ENCODE measurements around the gene CDK11B.

The CDK11B gene

DNA sequence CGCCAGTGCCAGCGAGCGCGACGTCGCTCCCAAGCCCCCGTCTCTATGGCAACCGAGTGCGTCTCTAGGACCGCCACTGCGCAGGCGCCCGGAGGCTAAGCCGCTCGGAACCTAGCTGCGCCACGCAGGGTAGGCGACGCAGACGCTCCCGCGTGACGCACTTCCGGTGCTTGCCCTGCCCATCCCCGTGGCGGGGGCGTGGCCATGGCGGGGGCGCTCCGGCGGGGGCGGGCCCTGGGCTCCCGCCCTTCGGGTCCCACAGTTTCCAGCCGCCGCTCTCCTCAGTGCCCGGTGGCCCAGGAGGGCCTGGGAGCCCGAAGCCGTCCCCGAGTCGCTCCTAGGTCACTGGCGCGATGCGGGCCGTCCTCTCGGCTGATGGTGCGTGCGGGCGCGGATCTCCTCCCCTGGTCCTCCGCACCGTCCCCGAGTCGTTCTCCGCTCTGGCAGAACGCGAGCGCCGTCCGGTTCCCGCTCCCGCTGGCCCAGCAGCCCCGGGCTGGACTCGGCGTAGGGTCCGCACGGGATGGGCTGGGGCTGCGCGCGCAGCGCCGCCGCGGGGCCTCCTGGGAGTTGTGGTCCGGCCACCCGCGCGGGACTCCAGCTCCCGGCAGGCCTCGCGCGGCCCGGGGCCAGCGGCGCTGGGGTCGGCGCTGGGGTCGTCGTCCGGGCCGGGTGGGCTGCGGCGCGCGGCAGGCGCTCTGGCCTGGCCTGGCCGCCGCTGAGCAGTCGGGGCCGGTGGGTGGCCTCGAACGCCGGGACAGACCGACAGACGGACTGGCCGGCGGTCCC is 43.4 kb downstream of the CDK11B start, which contains the start of gene MIB2:
Gene MIB2, plus strand, starts transcription at position 245 of the 789 bp plus-strand sequence. CDS start 7,953 bp downstream, outside the sequence.
- peak; percentile 99 for DNase-seq (ENCODE audit: low spot score)

DNA sequence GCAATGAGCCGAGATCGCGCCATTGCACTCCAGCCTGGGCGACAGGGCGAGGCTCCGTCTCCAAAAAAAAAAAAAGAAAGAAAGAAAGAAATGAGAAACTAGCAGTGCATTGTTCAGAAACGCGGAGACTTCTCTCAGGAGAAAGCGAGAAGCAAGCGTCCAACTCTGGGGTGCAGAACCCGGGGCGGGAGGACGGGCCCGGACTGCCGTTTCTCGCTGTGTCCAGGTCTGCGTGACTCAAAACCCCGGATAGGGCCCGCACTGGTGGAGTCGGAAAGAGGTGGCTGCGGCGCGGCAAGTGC is 43.9 kb downstream of the CDK11B start:
- DNase-seq (ENCODE audit: low spot score), result no peak

DNA sequence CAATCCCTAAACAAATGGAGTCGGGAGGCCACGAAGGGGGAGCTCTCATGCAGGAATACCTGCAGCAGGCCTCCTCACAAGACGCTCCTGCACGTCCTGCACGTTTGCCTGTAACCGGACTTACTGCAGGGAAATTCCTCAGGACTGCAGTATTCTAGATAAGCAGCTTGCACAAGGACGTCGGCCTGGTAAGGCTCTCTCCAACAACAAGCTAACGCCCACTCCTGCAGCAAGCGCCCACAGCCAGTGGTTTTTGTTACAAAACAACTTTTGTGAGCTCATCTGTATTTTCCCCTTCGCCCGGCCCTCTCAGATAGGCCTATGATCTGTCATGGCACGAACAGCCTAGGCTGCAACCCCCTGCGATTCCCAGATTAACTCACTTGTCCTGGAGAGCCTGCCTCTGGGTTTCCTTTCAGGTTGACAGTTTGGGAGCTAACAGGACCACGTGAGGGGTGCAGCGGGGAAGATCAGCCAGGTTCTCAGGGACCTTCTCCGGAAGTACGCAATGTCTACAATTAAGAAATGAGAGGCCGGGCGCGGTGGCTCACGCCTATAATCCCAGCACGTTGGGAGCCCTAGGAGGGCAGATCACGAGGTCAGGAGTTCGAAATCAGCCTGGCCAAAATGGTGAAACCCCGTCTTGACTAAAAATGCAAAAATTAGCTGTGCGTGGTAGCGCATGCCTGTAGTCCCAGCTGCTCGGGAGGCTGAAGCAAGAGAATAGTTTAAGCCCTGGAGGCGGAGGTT is 44.4 kb downstream of the CDK11B start:
- DNase-seq (ENCODE audit: low spot score), result peak; percentile 46

- no peak for DNase-seq (ENCODE audit: low spot score)
Observed at GRCh38 chr1:1613509-1614082, 45.2 kb downstream of the CDK11B start.

DNA sequence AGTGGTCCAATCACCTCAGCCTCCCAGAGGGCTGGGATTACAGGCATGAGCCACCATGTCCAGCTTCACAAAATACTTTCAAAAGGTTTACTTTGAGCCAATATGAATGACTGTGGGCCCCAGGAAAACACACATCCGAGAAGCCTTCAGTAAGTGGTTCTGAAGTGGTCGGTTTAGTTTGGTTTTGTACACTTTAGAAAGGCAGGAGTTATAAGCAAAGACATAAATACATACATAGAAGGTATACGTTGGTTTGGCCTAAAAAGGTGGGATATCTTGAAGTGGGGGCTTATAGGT is 46.8 kb downstream of the CDK11B start:
- DNase-seq (ENCODE audit: low spot score), result no peak

DNA sequence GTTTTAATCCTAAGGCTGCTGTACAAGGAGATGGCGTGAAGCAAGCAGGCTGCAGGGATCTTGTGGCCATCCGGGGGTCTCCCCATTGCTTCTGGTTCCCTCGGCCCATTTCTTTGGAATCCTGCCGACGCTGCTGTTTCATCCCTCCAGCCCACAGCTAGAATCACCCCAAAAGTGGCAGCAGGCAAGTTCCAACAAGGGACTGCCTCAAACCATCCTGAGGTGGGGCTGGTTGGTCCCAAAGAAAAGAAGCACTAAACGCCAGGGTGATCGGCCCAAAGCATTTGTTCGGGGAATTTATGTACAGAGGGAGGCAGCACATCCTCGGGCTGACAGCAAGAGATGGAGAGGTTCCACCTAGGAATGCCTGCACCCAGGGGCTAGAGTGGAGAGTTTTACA is 48.0 kb downstream of the CDK11B start:
- no peak for DNase-seq (ENCODE audit: low spot score)

DNA sequence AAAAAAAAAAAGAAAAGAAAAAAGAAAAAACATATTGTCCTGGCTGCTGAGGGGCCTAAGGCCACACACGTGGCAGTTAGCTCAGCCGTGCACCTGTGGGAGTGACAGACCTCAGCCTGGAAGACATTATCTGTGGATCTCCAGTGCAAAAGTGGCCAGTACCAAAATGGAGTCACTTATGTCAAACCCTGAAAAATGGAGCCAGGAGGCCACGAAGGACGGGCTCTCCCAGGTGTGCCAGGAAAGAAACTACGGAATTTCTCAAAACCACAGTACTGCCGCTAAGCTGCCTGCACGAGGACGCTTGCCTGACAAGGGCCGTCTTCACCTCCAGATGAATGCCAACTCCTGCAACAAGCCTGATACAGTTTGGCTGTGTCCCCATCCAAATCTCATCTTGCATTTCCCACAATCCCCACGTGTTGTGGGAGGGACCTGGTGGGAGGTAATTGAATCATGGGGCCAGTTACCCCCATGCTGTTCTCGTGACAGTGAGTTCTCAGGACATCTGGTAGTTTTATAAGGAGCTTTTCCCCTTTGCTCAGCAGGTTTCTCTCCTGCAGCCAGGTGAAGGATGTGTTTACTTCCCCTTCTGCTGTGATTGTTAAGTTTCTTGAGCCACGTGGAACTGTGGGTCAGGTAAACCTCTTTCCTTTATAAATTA is 48.9 kb downstream of the CDK11B start:
- DNase-seq (ENCODE audit: low spot score), result no peak

DNA sequence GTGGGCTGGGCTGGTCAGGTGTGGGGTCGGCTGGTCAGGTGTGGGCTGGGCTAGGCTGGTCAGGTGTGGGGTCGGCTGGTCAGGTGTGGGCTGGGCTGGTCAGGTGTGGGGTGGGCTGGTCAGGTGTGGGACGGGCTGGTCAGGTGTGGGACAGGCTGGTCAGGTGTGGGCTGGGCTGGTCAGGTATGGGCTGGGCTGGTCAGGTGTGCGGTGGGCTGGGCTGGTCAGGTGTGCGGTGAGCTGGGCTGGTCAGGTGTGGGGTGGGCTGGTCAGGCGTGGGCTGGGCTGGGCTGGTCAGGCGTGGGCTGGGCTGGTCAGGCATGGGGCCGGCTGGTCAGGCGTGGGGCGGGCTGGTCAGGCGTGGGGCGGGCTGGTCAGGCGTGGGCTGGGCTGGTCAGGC is 52.6 kb downstream of the CDK11B start:
- no peak for DNase-seq (ENCODE audit: low spot score)

DNA sequence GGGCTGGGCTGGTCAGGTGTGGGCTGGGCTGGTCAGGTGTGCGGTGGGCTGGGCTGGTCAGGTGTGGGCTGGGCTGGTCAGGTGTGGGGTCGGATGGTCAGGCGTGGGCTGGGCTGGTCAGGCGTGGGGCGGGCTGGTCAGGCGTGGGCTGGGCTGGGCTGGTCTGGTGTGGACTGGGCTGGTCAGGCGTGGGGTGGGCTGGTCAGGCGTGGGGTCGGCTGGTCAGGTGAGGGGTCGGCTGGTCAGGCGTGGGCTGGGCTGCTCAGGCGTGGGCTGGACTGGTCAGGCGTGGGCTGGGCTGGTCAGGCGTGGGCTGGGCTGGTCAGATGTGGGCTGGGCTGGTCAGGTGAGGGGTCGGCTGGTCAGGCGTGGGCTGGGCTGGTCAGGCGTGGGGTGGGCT is 53.1 kb downstream of the CDK11B start:
- DNase-seq (ENCODE audit: low spot score), result no peak

DNA sequence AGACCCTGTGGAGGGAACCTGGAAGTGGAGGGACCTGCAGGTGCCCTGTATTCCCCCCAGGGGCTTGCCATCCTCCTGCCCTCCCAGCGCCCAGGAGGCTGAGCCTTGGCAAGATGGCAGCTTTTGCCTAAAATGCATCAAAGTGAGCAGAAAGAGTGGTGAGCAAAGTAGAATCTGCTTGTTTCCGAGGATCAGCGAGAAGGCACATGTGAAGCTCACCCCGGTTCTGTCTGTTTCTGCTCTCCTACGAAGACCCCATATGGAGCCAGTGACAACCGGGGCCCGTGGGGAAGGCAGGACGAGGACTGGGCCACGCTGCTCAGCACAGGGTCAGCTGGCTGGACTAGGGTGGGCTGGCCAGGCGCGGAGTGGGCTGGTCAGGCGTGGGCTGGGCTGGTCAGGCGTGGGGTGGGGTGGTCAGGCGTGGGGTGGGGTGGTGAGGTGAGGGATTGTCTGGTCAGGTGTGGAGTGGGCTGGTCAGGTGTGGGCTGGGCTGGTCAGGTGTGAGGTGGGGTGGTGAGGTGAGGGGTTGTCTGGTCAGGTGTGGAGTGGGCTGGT is 53.7 kb downstream of the CDK11B start:
- no peak for DNase-seq (ENCODE audit: low spot score)

GRCh38 chr1:1604374-1605033 is 54.3 kb downstream of the CDK11B start:
- no peak for DNase-seq (ENCODE audit: low spot score)

DNA sequence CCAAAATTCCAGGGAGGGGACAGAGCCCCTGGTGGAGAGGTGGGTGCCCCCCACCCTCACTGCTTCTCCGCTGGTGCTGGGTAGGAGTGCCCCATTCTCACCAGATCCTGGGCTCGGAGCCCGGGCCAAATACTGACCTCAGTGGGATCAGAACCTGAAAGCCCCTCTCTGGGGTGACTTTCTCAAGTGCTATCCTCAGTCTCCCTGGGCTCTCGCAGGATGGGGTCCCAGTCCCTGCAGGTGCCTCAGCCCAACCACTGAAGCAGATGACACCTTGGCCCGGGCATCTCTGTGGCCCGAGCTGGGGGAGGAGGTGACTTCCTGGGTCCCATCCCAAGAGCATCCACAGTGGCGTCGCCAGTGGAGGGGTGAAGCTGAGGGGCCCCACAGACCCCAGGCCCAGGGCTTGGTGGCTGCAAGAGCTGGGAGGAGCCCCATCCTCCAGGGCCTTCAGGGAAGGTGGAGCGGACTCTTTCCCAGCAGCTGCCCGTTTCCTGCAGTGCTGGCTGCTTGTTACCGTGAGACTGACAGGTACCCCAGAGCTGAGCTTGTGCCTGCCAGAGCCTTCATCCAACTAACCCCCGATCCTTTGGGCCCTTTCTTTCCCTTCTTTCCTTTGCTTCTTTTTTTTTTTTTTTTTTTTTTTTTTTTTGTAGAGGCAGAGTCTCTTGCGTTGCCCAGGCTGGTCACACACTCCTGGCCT is 55.0 kb downstream of the CDK11B start:
- no peak for DNase-seq (ENCODE audit: low spot score)

DNA sequence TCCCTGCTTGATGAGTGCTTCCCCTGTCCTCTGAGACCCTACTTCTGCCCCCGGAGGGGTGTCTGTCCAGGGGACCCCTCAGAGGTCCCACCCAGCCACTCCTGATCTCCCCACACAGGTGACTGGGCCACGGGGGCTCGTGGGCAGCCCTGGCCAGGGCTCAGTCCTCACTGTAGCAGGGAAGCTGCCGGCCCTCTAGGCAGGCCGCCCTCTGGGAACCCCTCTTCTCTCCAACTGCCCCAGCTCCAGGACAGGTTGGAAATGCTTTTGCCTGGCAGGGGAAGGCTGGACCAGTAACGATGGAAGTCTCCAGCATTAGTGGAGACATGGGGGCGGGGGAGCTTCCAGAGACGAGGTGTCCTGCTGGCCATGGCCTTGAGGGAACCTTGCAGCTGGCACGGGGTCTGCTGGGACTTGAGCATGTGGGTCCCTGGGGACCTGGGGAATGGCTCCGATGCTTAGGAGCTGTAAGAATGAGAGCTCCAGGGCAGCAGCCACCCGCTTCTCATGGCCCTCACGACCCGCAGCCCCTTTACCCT is 55.8 kb downstream of the CDK11B start:
- DNase-seq (ENCODE audit: low spot score), result no peak

DNA sequence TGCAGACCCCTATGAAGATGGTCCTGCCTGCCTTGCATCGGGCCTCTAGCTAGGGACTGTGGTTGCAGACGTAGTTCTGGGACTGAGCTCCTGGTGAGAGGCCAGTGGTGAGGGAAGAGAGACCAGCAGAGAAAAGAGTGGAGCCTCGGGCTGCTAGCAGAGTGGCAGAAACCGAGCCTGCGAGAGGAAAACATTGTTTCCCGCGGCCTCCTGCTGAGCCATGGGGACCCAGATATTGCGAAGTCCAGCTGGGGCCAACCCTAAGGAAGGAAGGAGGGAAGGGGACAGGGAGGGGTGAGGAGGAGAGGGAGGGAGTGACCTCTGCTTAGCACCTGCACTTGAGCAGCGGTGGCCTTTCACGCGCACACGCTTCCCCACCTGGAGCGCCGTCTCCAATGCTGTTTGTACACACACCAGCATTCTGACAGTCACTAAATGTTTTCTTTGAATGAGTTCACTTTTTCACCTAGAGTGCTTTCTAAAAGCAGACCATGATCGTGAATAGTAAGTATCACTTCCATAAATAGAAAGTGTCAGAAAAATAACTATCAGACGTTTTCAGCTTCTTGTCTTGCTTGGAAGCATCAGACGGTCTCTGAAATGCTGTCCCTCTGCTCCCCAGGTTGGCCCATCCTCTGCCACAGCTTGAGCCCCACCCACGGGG is 56.4 kb downstream of the CDK11B start:
- no peak for DNase-seq (ENCODE audit: low spot score)

- no peak for DNase-seq (ENCODE audit: low spot score)
Observed at GRCh38 chr1:1601564-1602303, 57.1 kb downstream of the CDK11B start.

GRCh38 chr1:1600861-1601563 is 57.8 kb downstream of the CDK11B start:
- DNase-seq (ENCODE audit: low spot score), result no peak

GRCh38 chr1:1599935-1600860 is 58.6 kb downstream of the CDK11B start, which contains the start of gene FNDC10:
Gene FNDC10, minus strand, starts transcription at chr1:1600135. Its CDS starts 120 bp downstream, at chr1:1600015.
- DNase-seq (ENCODE audit: low spot score), result no peak
